ENCODE data around the gene TOLLIP. TPM values are rescaled to one million over a fixed set of nuclear protein-coding genes. Genes with fewer than 3 reads are reported as not detected.
A peak's percentile ranks its signal among the peaks of the same experiment; 100 is the strongest.

Gene TOLLIP
- total and polyA plus RNA-seq, 2 of the 8 experiments (the other 6 are each of a cell fraction or from before 2014, with no cell fraction given) = 23.7 to 34.7 TPM

DNA sequence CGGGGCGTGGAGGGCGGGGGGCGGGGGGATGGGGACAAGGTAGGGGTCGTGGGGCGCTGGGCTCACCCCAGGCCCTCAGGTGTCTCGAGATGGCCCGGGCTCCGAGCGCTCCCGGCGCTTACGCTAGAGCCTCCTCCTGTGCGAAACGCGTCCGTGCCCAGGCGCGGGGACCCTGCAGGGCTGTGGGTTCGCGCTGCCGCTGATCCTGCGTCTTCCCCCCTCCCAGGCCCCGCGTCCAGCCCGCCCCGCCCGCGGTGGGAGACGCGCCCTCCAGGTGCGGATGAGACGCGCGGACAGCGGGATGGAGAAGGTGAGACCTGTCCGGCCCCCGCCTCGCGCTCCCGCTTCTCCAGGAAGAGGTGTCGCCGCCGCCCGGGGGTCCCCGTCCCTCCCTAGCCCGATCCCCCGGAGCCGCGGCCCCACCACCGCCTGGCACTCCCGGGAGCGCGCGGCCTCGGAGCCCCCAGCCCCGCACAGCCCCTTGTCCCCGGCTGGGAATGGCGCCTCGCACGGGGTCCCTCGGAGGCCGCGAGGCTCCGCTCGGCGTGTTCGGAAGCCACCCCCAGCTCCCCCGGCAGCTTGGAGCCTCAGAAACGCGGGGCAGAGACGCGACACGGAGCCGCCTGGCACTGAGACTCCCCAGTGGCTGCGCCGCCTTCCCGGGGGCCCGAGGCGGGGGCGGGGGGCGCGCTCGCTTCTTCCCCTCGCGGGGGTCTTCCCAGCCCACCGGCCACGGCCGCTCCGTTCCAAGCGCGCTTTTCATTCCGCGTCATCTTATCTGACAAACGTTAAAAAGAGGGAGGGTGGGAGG, 27.6 kb upstream of the TOLLIP start:
- Histone ChIP-seq H2BK5ac (ENCODE audit: low read depth, low read length) (no peak overlapping the region), H3K56ac (replicated peaks; ENCODE audit: insufficient read length, low read depth, low read length) (no peak overlapping the region), H4K5ac (ENCODE audit: insufficient read length, low read depth, low read length) (no peak overlapping the region), H2AK5ac (ENCODE audit: low read depth, low read length) (no peak overlapping the region), H2BK20ac (ENCODE audit: low read length) (no peak overlapping the region), H3K27ac (ENCODE audit: low read depth, low read length) (no peak overlapping the region), H4K8ac (ENCODE audit: extremely low read depth, insufficient read depth, low read length) (peak overlapping the region; percentile 5; the same call in 1 of the 2 replicates), H4K20me1 (replicated peaks in 1 of 2; ENCODE audit: control insufficient read depth in 1 of 2, insufficient read depth in 2 of 2, low read length in 2 of 2) (peaks cover 0 to 1% of the 10 kb centered on the region in 2 experiments), H3K79me2 (ENCODE audit: control insufficient read depth in 1 of 2, insufficient read depth in 2 of 2, low read length in 2 of 2) (no peaks in the 10 kb centered on the region), H3K4me2 (ENCODE audit: insufficient read depth in 1 of 2, low read depth in 2 of 2, low read length in 2 of 2) (peak overlapping the region; percentile 69 to 93), H2AFZ (ENCODE audit: low read length) (no peak overlapping the region), H3K14ac (ENCODE audit: insufficient read length) (no peak overlapping the region), H3K27me3 (replicated peaks in 1 of 4; ENCODE audit: control insufficient read depth in 3 of 4, extremely low read depth in 1 of 4, insufficient read depth in 3 of 4, low read length in 3 of 4) (peaks cover 8 to 40% (median 32%) of the 10 kb centered on the region in 4 experiments), H2BK12ac (ENCODE audit: low read depth, low read length) (no peak overlapping the region), H3K4me1 (replicated peaks in 1 of 4; ENCODE audit: control insufficient read depth in 3 of 4, insufficient read depth in 4 of 4, low read length in 3 of 4) (peaks cover 2 to 8% (median 5%) of the 10 kb centered on the region in 4 experiments; a peak in 5 of 7 replicates), H3K9me3 (ENCODE audit: insufficient read depth in 2 of 2, low read depth in 1 of 2, low read length in 1 of 2) (peaks cover 9 to 17% of the 10 kb centered on the region in 2 experiments), H2BK120ac (replicated peaks; ENCODE audit: low read depth, low read length) (no peak overlapping the region), H3K36me3 (ENCODE audit: control insufficient read depth in 2 of 4, insufficient read depth in 4 of 4, low read length in 3 of 4) (peaks cover 0 to 3% (median 0%) of the 10 kb centered on the region in 4 experiments; a peak in 1 of 8 replicates), H3K4me3 (ENCODE audit: extremely low read depth in 1 of 4, insufficient read depth in 2 of 4, low read depth in 3 of 4, low read length in 4 of 4) (peak overlapping the region; percentile 12 to 62 (median 31); a peak in 6 of 8 replicates), H4K91ac (replicated peaks; ENCODE audit: insufficient read length, low read length) (no peak overlapping the region), H3K79me1 (ENCODE audit: low read depth, low read length) (no peaks in the 10 kb centered on the region), H3K9ac (replicated peaks in 1 of 4; ENCODE audit: extremely low read depth in 1 of 4, low read depth in 3 of 4, low read length in 3 of 4) (no peak overlapping the region), H3K18ac (ENCODE audit: extremely low read depth, low read length) (no peak overlapping the region), H3K23ac (ENCODE audit: insufficient read length) (no peak overlapping the region), H3K4ac (replicated peaks; ENCODE audit: insufficient read length, low read depth, low read length) (no peak overlapping the region), H2BK15ac (ENCODE audit: low read length) (no peak overlapping the region), H3K23me2 (ENCODE audit: low read depth, low read length) (peaks cover 13% of the 10 kb centered on the region)
- DNase-seq (ENCODE audit: low read depth in 1 of 2, low spot score in 2 of 2) = peak in 1 of 2 experiments; percentile 79
- ChIA-PET POLR2A (ENCODE audit: partially characterized antibody) (interaction anchor here (1.3 kb wide), 1 partner anchor 14 kb away, joined by 3 read pairs; no protein-coding TSS in a partner anchor), CTCF (ENCODE audit: partially characterized antibody) (no interaction called here)
- TF ChIP-seq, protein P1, sequence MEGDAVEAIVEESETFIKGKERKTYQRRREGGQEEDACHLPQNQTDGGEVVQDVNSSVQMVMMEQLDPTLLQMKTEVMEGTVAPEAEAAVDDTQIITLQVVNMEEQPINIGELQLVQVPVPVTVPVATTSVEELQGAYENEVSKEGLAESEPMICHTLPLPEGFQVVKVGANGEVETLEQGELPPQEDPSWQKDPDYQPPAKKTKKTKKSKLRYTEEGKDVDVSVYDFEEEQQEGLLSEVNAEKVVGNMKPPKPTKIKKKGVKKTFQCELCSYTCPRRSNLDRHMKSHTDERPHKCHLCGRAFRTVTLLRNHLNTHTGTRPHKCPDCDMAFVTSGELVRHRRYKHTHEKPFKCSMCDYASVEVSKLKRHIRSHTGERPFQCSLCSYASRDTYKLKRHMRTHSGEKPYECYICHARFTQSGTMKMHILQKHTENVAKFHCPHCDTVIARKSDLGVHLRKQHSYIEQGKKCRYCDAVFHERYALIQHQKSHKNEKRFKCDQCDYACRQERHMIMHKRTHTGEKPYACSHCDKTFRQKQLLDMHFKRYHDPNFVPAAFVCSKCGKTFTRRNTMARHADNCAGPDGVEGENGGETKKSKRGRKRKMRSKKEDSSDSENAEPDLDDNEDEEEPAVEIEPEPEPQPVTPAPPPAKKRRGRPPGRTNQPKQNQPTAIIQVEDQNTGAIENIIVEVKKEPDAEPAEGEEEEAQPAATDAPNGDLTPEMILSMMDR (IDR thresholded peaks at IDR 0.05; ENCODE audit: control extremely low read depth in 1 of 3, insufficient read depth in 1 of 3, low read depth in 1 of 3, low read length in 3 of 3) = no peak
- peak; percentile 56 for TF ChIP-seq KDM4A (IDR thresholded peaks at IDR 0.05; ENCODE audit: low read depth, low read length, severe bottlenecking)
- TF ChIP-seq SUZ12 (IDR thresholded peaks at IDR 0.05; ENCODE audit: low read length) = peak; percentile 56; the same call in 1 of the 2 replicates
- TF ChIP-seq, protein P2, sequence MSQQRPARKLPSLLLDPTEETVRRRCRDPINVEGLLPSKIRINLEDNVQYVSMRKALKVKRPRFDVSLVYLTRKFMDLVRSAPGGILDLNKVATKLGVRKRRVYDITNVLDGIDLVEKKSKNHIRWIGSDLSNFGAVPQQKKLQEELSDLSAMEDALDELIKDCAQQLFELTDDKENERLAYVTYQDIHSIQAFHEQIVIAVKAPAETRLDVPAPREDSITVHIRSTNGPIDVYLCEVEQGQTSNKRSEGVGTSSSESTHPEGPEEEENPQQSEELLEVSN (IDR thresholded peaks at IDR 0.05) = peak; percentile 49; the same call in 1 of the 2 replicates
- TF ChIP-seq ASH2L (IDR thresholded peaks at IDR 0.05; ENCODE audit: low read length) = peak; percentile 37
- TF ChIP-seq EZH2 (IDR thresholded peaks at IDR 0.05; ENCODE audit: low read depth, low read length, severe bottlenecking) = peak; percentile 58
- TF ChIP-seq SIX5 (IDR thresholded peaks at IDR 0.05; ENCODE audit: low read depth, low read length) = no peak
- 9% methylated on average over 25 of the region's 95 CpGs; no CpG with 5 or more reads in 1 of the 2 experiments for WGBS, 2 experiments (ENCODE audit: extremely low coverage in 1 of 2, insufficient coverage in 1 of 2, insufficient read length in 1 of 2, insufficient replicate concordance in 2 of 2, low coverage in 1 of 2, low lambda C conversion rate in 2 of 2, missing lambda C conversion rate in 1 of 2)
- no peak for FAIRE-seq
